Kidney (tissue), 14 donors: ENCODE measurements around the gene DNLZ. TPM values are rescaled to one million over a fixed set of nuclear protein-coding genes. Genes with fewer than 3 reads are reported as not detected.
A peak's percentile ranks its signal among the peaks of the same experiment; 100 is the strongest.

Experiments
- DNase-seq, 5 donors: peaks; one replicate each; pipeline ENCODE4 v3.0.0-alpha.2; 2013 to 2020
- FAIRE-seq: peaks from 2 replicates; lab custom pipeline; 2012; peaks lifted over from hg19 to GRCh38; lab: Jason Lieb, UNC
- H3K27ac ChIP-seq, 2 donors: one replicate each; pipeline ENCODE4 v1.7.0; 2013; ENCODE audit warnings: low read depth in 2 of 2, low read length in 2 of 2, inconsistent platforms in 1 of 2
- H3K27me3 ChIP-seq: one replicate; pipeline ENCODE4 v1.7.1; 2013; ENCODE audit warnings: low read length, inconsistent platforms; ENCODE audit not compliant: control insufficient read depth, insufficient read depth
- H3K36me3 ChIP-seq, 3 donors: one replicate each; pipeline versions ENCODE4 v1.7.0 to v1.7.1; 2013; ENCODE audit warnings: low read length in 3 of 3, control low read depth in 1 of 3, inconsistent platforms in 1 of 3; ENCODE audit not compliant: insufficient read depth in 3 of 3, control insufficient read depth in 2 of 3
- H3K4me1 ChIP-seq, 3 donors: one replicate each; pipeline versions ENCODE4 v1.7.0 to v1.7.1; 2013; ENCODE audit warnings: low read length in 3 of 3, inconsistent platforms in 1 of 3, low read depth in 1 of 3; ENCODE audit not compliant: control insufficient read depth in 2 of 3, insufficient read depth in 2 of 3
- H3K4me3 ChIP-seq, 3 donors: one replicate each; pipeline versions ENCODE4 v1.7.0 to v1.8.1; 2013; ENCODE audit warnings: low read length in 3 of 3, control low read depth in 1 of 3, inconsistent platforms in 1 of 3
- H3K9ac ChIP-seq, 3 donors: one replicate each; pipeline versions ENCODE4 v1.7.0 to v1.7.1; 2013; ENCODE audit warnings: low read length in 3 of 3, control low read depth in 1 of 3, inconsistent platforms in 1 of 3
- H3K9me3 ChIP-seq, 3 donors: one replicate each; pipeline versions ENCODE4 v1.7.0 to v1.7.1; 2013; ENCODE audit warnings: low read length in 3 of 3, control low read depth in 1 of 3, inconsistent platforms in 1 of 3; ENCODE audit not compliant: control insufficient read depth in 2 of 3, insufficient read depth in 1 of 3
- CTCF ChIP-seq: IDR thresholded peaks from 3 replicates; pipeline ENCODE4 v1.5.1; 2012; ENCODE audit warnings: mild to moderate bottlenecking, moderate library complexity, borderline replicate concordance; ENCODE audit not compliant: insufficient read depth; ENCODE audit errors: extremely low read depth
- intact Hi-C: fragments of 100-400 bp; cut with DNase I; formaldehyde crosslinking; loops from one replicate; pipeline ENCODE4 v1.11.1; 2022
- polyA plus RNA-seq: library from polyadenylated mRNA; stranded (reverse); fragments of 350-450 nt; fragmentation: Illumina TruSeq; extraction: RNeasy Lipid Tissue Mini Kit (QIAGEN cat#74804); gene quantifications from one replicate; pipeline ENCODE4 v1.2.3, GENCODE V29; 2014; ENCODE audit warnings: low read depth, low replicate concordance; ENCODE audit not compliant: insufficient read depth
- total RNA-seq: library from RNA; stranded (reverse); fragmentation: NEBNext Ultra II Directional; extraction: Animal tissue kit (Norgen Biotek cat#: 25700); gene quantifications from one replicate; pipeline ENCODE4 v1.2.1, GENCODE V29; 2021
- donor health status: control.
- donor health status: control.
- donor health status: control.
- donor health status: control.
- donor health status: control.
- donor health status: DM: yes; HTN: yes; CAD: no.
- donor health status: Normal renal cell carcinoma (clear cell type).

The DNLZ gene
- total and polyA plus RNA-seq, 2 donors from 2014 or later = 22.1 to 30.4 TPM

- Histone ChIP-seq H3K9me3 (no peaks in the 10 kb centered on the region), H3K9ac (no peak overlapping the region), H3K4me3 (peak overlapping the region in 1 of 3 donors; percentile 25), H3K36me3 (no peaks in the 10 kb centered on the region), H3K27me3 (no peaks in the 10 kb centered on the region), H3K27ac (no peak overlapping the region), H3K4me1 (peaks cover 0 to 10% (median 0%) of the 10 kb centered on the region in 3 donors)
- intact Hi-C loops = no loop called here
- no peak for FAIRE-seq
- no peak for TF ChIP-seq CTCF
- DNase-seq = no peak
Observed at GRCh38 chr9:136363949-136364748, 605 bp upstream of the DNLZ start.

GRCh38 chr9:136362450-136362784 is 1.1 kb downstream of the DNLZ start:
- intact Hi-C loops = no loop called here
- H3K27ac ChIP-seq = no peak overlapping the region

GRCh38 chr9:136361754-136362449 is 1.6 kb downstream of the DNLZ start:
- no peak overlapping the region for H3K9ac ChIP-seq
- H3K36me3 ChIP-seq = no peaks in the 10 kb centered on the region
- no peak for TF ChIP-seq CTCF
- H3K27me3 ChIP-seq = no peaks in the 10 kb centered on the region
- H3K27ac ChIP-seq = no peak overlapping the region
- H3K4me3 ChIP-seq = no peak overlapping the region
- FAIRE-seq (no peak), DNase-seq (no peak)
- peaks cover 0 to 10% (median 0%) of the 10 kb centered on the region in 3 donors for H3K4me1 ChIP-seq
- intact Hi-C loops = no loop called here
- no peaks in the 10 kb centered on the region for H3K9me3 ChIP-seq

More at GRCh38 chr9:136362450-136362784, 1.1 kb downstream of the DNLZ start:
- Histone ChIP-seq H3K9me3 (no peaks in the 10 kb centered on the region), H3K4me1 (peaks cover 0 to 10% (median 0%) of the 10 kb centered on the region in 3 donors), H3K9ac (no peak overlapping the region), H3K36me3 (no peaks in the 10 kb centered on the region), H3K4me3 (no peak overlapping the region), H3K27me3 (no peaks in the 10 kb centered on the region)
- FAIRE-seq = no peak
- no peak for DNase-seq
- TF ChIP-seq CTCF = no peak
